Measurements from ENCODE around the gene ACER1. TPM values are rescaled to one million over a fixed set of nuclear protein-coding genes. Genes with fewer than 3 reads are reported as not detected.
"Not testable (repeated sequence)": the region's sequence is repeated elsewhere in the genome, so short reads cannot be mapped to it uniquely, and the experiment has no call there.

ACER1 gene
- total RNA-seq, 2 donors from 2014 or later: not detected

DNA sequence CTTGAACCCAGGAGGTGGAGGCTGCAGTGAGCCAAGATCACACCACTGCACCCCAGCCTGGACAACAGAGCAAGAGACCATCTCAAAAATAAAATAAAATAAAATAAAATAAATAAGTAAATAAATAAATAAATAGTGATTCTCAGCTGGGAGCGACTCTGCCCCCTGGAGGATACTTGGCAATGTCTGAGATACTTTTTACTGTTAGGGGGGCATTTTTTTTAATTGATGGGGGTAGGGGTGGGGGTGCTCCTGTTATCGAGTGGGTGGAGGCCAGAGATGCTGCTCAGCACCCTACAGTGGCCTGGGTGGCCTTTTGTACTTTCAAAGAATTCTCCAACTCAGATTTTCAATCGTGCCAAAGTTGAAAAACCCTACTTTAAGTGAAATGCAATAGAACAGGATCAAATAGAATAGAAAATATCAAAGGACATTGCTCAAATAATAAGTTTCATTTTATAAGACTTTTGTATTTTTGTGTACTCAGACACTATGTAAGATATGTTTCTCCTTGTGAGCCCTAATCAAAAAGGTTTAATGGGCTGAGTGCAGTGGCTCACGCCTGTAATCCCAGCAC, 20.8 kb upstream of the ACER1 start:
- no peaks in the 10 kb centered on the region for H3K4me1 ChIP-seq (ENCODE audit: control insufficient read depth in 1 of 2, low read depth in 2 of 2)
- DNase-seq (ENCODE audit: low spot score) (no peak), ATAC-seq (ENCODE audit: insufficient number of reproducible peaks, low FRiP score, low read depth) (no peak)
- TF ChIP-seq, protein P1, sequence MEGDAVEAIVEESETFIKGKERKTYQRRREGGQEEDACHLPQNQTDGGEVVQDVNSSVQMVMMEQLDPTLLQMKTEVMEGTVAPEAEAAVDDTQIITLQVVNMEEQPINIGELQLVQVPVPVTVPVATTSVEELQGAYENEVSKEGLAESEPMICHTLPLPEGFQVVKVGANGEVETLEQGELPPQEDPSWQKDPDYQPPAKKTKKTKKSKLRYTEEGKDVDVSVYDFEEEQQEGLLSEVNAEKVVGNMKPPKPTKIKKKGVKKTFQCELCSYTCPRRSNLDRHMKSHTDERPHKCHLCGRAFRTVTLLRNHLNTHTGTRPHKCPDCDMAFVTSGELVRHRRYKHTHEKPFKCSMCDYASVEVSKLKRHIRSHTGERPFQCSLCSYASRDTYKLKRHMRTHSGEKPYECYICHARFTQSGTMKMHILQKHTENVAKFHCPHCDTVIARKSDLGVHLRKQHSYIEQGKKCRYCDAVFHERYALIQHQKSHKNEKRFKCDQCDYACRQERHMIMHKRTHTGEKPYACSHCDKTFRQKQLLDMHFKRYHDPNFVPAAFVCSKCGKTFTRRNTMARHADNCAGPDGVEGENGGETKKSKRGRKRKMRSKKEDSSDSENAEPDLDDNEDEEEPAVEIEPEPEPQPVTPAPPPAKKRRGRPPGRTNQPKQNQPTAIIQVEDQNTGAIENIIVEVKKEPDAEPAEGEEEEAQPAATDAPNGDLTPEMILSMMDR (IDR thresholded peaks at IDR 0.05): peak; percentile 41
- H3K4me3 ChIP-seq: no peak overlapping the region
- H3K27ac ChIP-seq: no peak overlapping the region
- no peaks in the 10 kb centered on the region for H3K9me3 ChIP-seq
- no peaks in the 10 kb centered on the region for H3K27me3 ChIP-seq (replicated peaks; ENCODE audit: insufficient read depth)
- H3K36me3 ChIP-seq: no peaks in the 10 kb centered on the region

DNA sequence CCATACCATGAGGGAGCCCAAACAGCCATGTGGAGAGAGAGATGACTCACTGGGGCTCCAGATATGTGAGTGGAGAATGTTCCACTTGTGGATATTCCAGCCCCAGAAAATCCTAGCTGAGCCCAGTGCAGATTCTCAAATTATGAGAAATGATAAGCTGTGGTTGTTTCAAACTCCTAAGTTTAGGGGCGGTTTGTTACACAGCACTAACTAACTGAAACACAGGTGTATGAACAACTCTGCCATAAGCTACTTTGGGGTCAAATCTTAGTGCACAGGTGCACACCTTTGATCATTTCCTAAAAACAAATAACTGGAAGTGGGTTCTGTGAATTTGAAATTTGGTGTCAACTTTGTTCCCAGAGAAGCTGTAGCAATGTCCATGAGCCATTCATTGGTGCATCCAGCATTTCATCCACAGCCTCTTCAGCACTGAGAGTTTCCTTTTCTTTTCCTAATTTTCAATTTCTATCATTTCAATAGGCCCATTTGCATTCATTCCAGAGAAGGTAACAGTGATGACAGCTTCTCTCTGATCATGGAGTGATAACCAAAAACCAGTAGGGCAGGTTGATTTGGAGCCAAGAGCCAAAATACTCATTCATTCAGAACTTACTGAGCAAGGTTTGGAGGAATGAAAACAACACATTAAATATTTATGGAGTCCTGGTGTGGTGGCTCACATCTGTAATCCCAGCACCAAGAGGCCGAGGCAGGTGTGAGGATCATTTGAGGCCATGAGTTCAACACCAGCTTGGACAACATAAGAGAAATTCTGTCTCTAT, 19.2 kb upstream of the ACER1 start:
- ATAC-seq (ENCODE audit: insufficient number of reproducible peaks, low FRiP score, low read depth) (no peak), DNase-seq (ENCODE audit: low spot score) (no peak)
- no peaks in the 10 kb centered on the region for H3K4me1 ChIP-seq (ENCODE audit: control insufficient read depth in 1 of 2, low read depth in 2 of 2)
- H3K9me3 ChIP-seq: no peaks in the 10 kb centered on the region
- H3K36me3 ChIP-seq: no peaks in the 10 kb centered on the region
- no peak overlapping the region for H3K27ac ChIP-seq
- TF ChIP-seq, protein P1 (IDR thresholded peaks at IDR 0.05): no peak
- H3K27me3 ChIP-seq (replicated peaks; ENCODE audit: insufficient read depth): no peaks in the 10 kb centered on the region
- no peak overlapping the region for H3K4me3 ChIP-seq

DNA sequence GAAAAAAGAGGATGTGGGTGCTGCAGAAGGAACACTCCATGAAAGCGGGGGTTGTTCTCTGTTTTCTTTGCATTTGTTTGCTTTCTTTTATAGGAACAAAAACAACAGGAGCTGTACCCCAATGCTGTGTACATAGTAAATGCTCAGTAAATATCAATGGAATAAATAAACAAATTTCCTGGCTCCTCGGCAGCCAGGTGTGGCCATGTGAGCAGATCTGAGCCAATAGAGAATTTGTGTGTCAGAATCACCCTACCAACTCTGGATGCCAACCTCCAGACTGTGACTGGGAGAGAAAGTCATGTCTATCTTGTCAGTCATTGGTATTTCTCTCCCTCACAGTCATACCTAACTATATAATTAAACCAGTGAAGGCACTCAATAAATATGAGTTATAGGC, 17.3 kb upstream of the ACER1 start:
- no peak for DNase-seq (ENCODE audit: low spot score)
- no peak for ATAC-seq (ENCODE audit: insufficient number of reproducible peaks, low FRiP score, low read depth)
- Histone ChIP-seq H3K27ac (no peak overlapping the region), H3K27me3 (replicated peaks; ENCODE audit: insufficient read depth) (no peaks in the 10 kb centered on the region), H3K9me3 (no peaks in the 10 kb centered on the region), H3K4me3 (no peak overlapping the region), H3K36me3 (no peaks in the 10 kb centered on the region), H3K4me1 (ENCODE audit: control insufficient read depth in 1 of 2, low read depth in 2 of 2) (no peaks in the 10 kb centered on the region)
- TF ChIP-seq, protein P1 (IDR thresholded peaks at IDR 0.05): no peak

DNA sequence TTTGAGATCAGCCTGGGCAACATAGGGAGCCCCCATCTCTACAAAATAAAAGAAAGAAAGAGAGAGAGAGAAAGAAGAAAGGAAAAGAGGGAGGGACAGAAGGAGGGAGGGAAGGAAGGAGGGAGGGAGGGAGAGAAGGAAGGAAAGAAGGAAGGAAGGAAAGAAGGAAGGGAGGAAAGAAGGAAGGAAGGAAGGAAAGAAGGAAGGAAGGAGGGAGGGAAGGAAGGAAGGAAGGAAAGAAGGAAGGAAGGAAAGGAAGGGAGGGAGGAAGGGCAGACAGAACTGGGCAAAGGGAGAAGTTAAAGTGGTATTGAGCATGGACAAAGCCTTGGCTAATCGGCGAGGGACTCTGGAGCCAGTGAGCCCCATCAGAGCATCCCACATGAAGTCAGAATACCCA, 15.9 kb upstream of the ACER1 start:
- not testable (repeated sequence) for H3K36me3 ChIP-seq; DNase-seq (ENCODE audit: low spot score); H3K27ac ChIP-seq; H3K4me3 ChIP-seq; H3K27me3 ChIP-seq (replicated peaks; ENCODE audit: insufficient read depth); H3K4me1 ChIP-seq (ENCODE audit: control insufficient read depth in 1 of 2, low read depth in 2 of 2); H3K9me3 ChIP-seq; ATAC-seq (ENCODE audit: insufficient number of reproducible peaks, low FRiP score, low read depth)

DNA sequence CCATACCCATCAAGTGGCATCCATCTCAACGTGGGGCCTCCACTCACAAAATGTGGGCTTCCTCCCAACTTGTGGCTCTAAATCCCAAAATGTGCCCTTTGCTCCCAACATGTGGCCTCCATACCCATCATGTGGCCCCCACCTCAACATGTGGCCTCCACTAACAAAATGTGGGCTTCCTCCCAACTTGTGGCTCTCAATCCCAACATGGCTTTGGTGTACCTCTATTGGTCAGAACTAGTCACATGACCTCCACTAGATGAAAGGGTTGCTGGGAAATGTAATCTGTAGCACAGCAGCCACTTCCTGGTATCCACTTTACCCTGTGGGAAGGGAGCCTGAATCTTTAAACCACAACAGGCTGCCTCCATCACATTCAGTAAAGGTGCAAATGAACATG, 10.1 kb upstream of the ACER1 start:
- DNase-seq (ENCODE audit: low spot score) (no peak), ATAC-seq (ENCODE audit: insufficient number of reproducible peaks, low FRiP score, low read depth) (no peak)
- H3K27ac ChIP-seq: no peak overlapping the region
- no peaks in the 10 kb centered on the region for H3K4me1 ChIP-seq (ENCODE audit: control insufficient read depth in 1 of 2, low read depth in 2 of 2)
- TF ChIP-seq, protein P1 (IDR thresholded peaks at IDR 0.05): no peak
- H3K9me3 ChIP-seq: no peaks in the 10 kb centered on the region
- no peaks in the 10 kb centered on the region for H3K36me3 ChIP-seq
- H3K4me3 ChIP-seq: no peak overlapping the region
- H3K27me3 ChIP-seq (replicated peaks; ENCODE audit: insufficient read depth): no peaks in the 10 kb centered on the region
